ENCODE results near the gene ATOH8.

The ATOH8 gene

GRCh38 chr2:85735691-85736090, 18.1 kb upstream of the ATOH8 start:
- Histone ChIP-seq H3K4me3 (no peak overlapping the region), H3K9me3 (no peaks in the 10 kb centered on the region), H3K27me3 (ENCODE audit: low read depth) (peaks cover 5% of the 10 kb centered on the region; the same call in 1 of the 2 replicates), H3K36me3 (replicated peaks) (no peaks in the 10 kb centered on the region), H3K4me1 (no peaks in the 10 kb centered on the region)
- no peak for DNase-seq (ENCODE audit: low spot score in 2 of 2)
- in situ Hi-C loops (cut with MboI; ENCODE audit: low sequenced_read_pairs): loop anchor here (5.0 kb wide), 1 partner anchor 77 kb away; no protein-coding TSS in a partner anchor

- Histone ChIP-seq H3K9me3 (no peaks in the 10 kb centered on the region), H3K27me3 (ENCODE audit: low read depth) (peaks cover 5% of the 10 kb centered on the region; the same call in 1 of the 2 replicates), H3K4me3 (no peak overlapping the region), H3K36me3 (replicated peaks) (no peaks in the 10 kb centered on the region), H3K4me1 (no peaks in the 10 kb centered on the region)
- in situ Hi-C loops (cut with MboI; ENCODE audit: low sequenced_read_pairs): loop anchor here (5.0 kb wide), 1 partner anchor 76 kb away; no protein-coding TSS in a partner anchor
- no peak for DNase-seq (ENCODE audit: low spot score in 2 of 2)
These were observed 17.1 kb upstream of the ATOH8 start for GRCh38 chr2:85736456-85737355.

GRCh38 chr2:85737481-85737880, 16.3 kb upstream of the ATOH8 start:
- DNase-seq (ENCODE audit: low spot score in 2 of 2): no peak
- in situ Hi-C loops (cut with MboI; ENCODE audit: low sequenced_read_pairs): loop anchor here (5.0 kb wide), 1 partner anchor 75 kb away; no protein-coding TSS in a partner anchor
- Histone ChIP-seq H3K27me3 (ENCODE audit: low read depth) (peaks cover 5% of the 10 kb centered on the region; the same call in 1 of the 2 replicates), H3K36me3 (replicated peaks) (no peaks in the 10 kb centered on the region), H3K4me1 (no peaks in the 10 kb centered on the region), H3K4me3 (no peak overlapping the region), H3K9me3 (no peaks in the 10 kb centered on the region)

GRCh38 chr2:85737961-85738360, 15.8 kb upstream of the ATOH8 start:
- no peaks in the 10 kb centered on the region for H3K9me3 ChIP-seq
- no peaks in the 10 kb centered on the region for H3K36me3 ChIP-seq (replicated peaks)
- in situ Hi-C loops (cut with MboI; ENCODE audit: low sequenced_read_pairs): loop anchor here (5.0 kb wide), 1 partner anchor 74 kb away; no protein-coding TSS in a partner anchor
- no peak overlapping the region for H3K4me3 ChIP-seq
- peaks cover 6% of the 10 kb centered on the region; the same call in 1 of the 2 replicates for H3K27me3 ChIP-seq (ENCODE audit: low read depth)
- H3K4me1 ChIP-seq: no peaks in the 10 kb centered on the region
- no peak for DNase-seq (ENCODE audit: low spot score in 2 of 2)

- Histone ChIP-seq H3K27me3 (ENCODE audit: low read depth) (peaks cover 15% of the 10 kb centered on the region), H3K4me3 (no peak overlapping the region), H3K9me3 (no peaks in the 10 kb centered on the region), H3K36me3 (replicated peaks) (no peaks in the 10 kb centered on the region), H3K4me1 (no peaks in the 10 kb centered on the region)
- in situ Hi-C loops (cut with MboI; ENCODE audit: low sequenced_read_pairs): no loop called here
- DNase-seq (ENCODE audit: low spot score in 2 of 2): no peak
These were observed 13.6 kb upstream of the ATOH8 start for GRCh38 chr2:85740193-85740592.

GRCh38 chr2:85741211-85741832, 12.5 kb upstream of the ATOH8 start:
- Histone ChIP-seq H3K4me3 (no peak overlapping the region), H3K4me1 (no peaks in the 10 kb centered on the region), H3K9me3 (no peaks in the 10 kb centered on the region), H3K36me3 (replicated peaks) (no peaks in the 10 kb centered on the region), H3K27me3 (ENCODE audit: low read depth) (peaks cover 19% of the 10 kb centered on the region)
- in situ Hi-C loops (cut with MboI; ENCODE audit: low sequenced_read_pairs): no loop called here
- DNase-seq (ENCODE audit: low spot score in 2 of 2): no peak

GRCh38 chr2:85741833-85742455, 11.8 kb upstream of the ATOH8 start:
- Histone ChIP-seq H3K4me3 (no peak overlapping the region), H3K27me3 (ENCODE audit: low read depth) (peaks cover 24% of the 10 kb centered on the region), H3K9me3 (no peaks in the 10 kb centered on the region), H3K4me1 (no peaks in the 10 kb centered on the region), H3K36me3 (replicated peaks) (no peaks in the 10 kb centered on the region)
- no peak for DNase-seq (ENCODE audit: low spot score in 2 of 2)
- in situ Hi-C loops (cut with MboI; ENCODE audit: low sequenced_read_pairs): no loop called here

GRCh38 chr2:85743304-85743978, 10.3 kb upstream of the ATOH8 start:
- H3K27me3 ChIP-seq (ENCODE audit: low read depth): peaks cover 35% of the 10 kb centered on the region
- no peaks in the 10 kb centered on the region for H3K9me3 ChIP-seq
- DNase-seq (ENCODE audit: low spot score in 2 of 2): no peak
- in situ Hi-C loops (cut with MboI; ENCODE audit: low sequenced_read_pairs): no loop called here
- H3K4me1 ChIP-seq: no peaks in the 10 kb centered on the region
- no peaks in the 10 kb centered on the region for H3K36me3 ChIP-seq (replicated peaks)
- no peak overlapping the region for H3K4me3 ChIP-seq

GRCh38 chr2:85744055-85744454, 9.7 kb upstream of the ATOH8 start:
- Histone ChIP-seq H3K4me1 (no peaks in the 10 kb centered on the region), H3K9me3 (no peaks in the 10 kb centered on the region), H3K4me3 (no peak overlapping the region), H3K36me3 (replicated peaks) (no peaks in the 10 kb centered on the region), H3K27me3 (ENCODE audit: low read depth) (peaks cover 36% of the 10 kb centered on the region)
- no peak for DNase-seq (ENCODE audit: low spot score in 2 of 2)
- in situ Hi-C loops (cut with MboI; ENCODE audit: low sequenced_read_pairs): no loop called here

- in situ Hi-C loops (cut with MboI; ENCODE audit: low sequenced_read_pairs): no loop called here
- DNase-seq (ENCODE audit: low spot score in 2 of 2): no peak
- no peak overlapping the region for H3K4me3 ChIP-seq
These were observed 8.8 kb upstream of the ATOH8 start for GRCh38 chr2:85744741-85745601.

GRCh38 chr2:85745619-85746018, 8.2 kb upstream of the ATOH8 start:
- no peaks in the 10 kb centered on the region for H3K4me1 ChIP-seq
- H3K4me3 ChIP-seq: no peak overlapping the region
- H3K9me3 ChIP-seq: no peaks in the 10 kb centered on the region
- H3K27me3 ChIP-seq (ENCODE audit: low read depth): peaks cover 39% of the 10 kb centered on the region
- no peaks in the 10 kb centered on the region for H3K36me3 ChIP-seq (replicated peaks)
- DNase-seq (ENCODE audit: low spot score in 2 of 2): no peak
- in situ Hi-C loops (cut with MboI; ENCODE audit: low sequenced_read_pairs): no loop called here

More at GRCh38 chr2:85744741-85745601, 8.8 kb upstream of the ATOH8 start:
- H3K36me3 ChIP-seq (replicated peaks): no peaks in the 10 kb centered on the region
- no peaks in the 10 kb centered on the region for H3K4me1 ChIP-seq
- peaks cover 36% of the 10 kb centered on the region for H3K27me3 ChIP-seq (ENCODE audit: low read depth)
- H3K9me3 ChIP-seq: no peaks in the 10 kb centered on the region

GRCh38 chr2:85746321-85747004, 7.3 kb upstream of the ATOH8 start:
- peaks cover 48% of the 10 kb centered on the region for H3K27me3 ChIP-seq (ENCODE audit: low read depth)
- in situ Hi-C loops (cut with MboI; ENCODE audit: low sequenced_read_pairs): no loop called here
- H3K9me3 ChIP-seq: no peaks in the 10 kb centered on the region
- DNase-seq (ENCODE audit: low spot score in 2 of 2): no peak
- H3K36me3 ChIP-seq (replicated peaks): no peaks in the 10 kb centered on the region
- no peak overlapping the region for H3K4me3 ChIP-seq
- H3K4me1 ChIP-seq: no peaks in the 10 kb centered on the region

Measured in HAP-1 (cell line).